Right lobe of liver (tissue), 4 donors: Measurements from ENCODE around the gene ANAPC13.

Experiments used
- POLR2A ChIP-seq: fragments of 450-650 bp; IDR thresholded peaks from one replicate; pipeline ENCODE4 v1.6.1; 2017; ENCODE audit warnings: antibody characterized with exemption, mild to moderate bottlenecking
- TF ChIP-seq, protein P1 (sequence below), 4 donors: fragments of 200-600 bp in 3 of 4; fragments of 450-650 bp in 1 of 4; IDR thresholded peaks; one replicate each; pipeline versions ENCODE4 v1.5.1 to v1.8.0; 2016 to 2022; ENCODE audit warnings: antibody characterized with exemption in 4 of 4, mild to moderate bottlenecking in 2 of 4
- donor health status: DM: no; HTN: no; CAD: no.
- donor health status: DM: no; HTN: no; CAD: no.
- donor health status: DM: no; HTN: yes; CAD: no.

DNA sequence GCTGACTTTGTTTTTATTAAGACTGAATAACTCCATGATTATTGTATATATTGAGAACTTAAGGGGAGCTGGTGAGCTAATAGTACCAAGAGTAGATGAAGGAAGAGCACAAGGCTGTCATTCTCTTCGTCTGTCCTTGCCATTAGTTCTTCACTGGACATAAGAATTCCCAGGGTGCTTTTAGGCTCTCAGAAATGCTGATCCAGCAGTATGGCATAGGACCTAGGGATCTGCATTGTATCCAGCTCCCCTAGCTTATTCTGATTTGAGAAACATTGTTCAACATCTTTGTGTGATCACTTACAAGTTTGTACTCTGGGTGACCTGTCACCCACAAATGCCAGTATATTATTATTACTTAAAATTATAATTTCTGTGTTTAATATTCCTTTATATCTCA is 47.7 kb upstream of the ANAPC13 start:
- TF ChIP-seq, protein P1, sequence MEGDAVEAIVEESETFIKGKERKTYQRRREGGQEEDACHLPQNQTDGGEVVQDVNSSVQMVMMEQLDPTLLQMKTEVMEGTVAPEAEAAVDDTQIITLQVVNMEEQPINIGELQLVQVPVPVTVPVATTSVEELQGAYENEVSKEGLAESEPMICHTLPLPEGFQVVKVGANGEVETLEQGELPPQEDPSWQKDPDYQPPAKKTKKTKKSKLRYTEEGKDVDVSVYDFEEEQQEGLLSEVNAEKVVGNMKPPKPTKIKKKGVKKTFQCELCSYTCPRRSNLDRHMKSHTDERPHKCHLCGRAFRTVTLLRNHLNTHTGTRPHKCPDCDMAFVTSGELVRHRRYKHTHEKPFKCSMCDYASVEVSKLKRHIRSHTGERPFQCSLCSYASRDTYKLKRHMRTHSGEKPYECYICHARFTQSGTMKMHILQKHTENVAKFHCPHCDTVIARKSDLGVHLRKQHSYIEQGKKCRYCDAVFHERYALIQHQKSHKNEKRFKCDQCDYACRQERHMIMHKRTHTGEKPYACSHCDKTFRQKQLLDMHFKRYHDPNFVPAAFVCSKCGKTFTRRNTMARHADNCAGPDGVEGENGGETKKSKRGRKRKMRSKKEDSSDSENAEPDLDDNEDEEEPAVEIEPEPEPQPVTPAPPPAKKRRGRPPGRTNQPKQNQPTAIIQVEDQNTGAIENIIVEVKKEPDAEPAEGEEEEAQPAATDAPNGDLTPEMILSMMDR (IDR thresholded peaks at IDR 0.05): no peak
- no peak for TF ChIP-seq POLR2A
